ENCODE measurements around the gene TMEM144.

TMEM144 gene

DNA sequence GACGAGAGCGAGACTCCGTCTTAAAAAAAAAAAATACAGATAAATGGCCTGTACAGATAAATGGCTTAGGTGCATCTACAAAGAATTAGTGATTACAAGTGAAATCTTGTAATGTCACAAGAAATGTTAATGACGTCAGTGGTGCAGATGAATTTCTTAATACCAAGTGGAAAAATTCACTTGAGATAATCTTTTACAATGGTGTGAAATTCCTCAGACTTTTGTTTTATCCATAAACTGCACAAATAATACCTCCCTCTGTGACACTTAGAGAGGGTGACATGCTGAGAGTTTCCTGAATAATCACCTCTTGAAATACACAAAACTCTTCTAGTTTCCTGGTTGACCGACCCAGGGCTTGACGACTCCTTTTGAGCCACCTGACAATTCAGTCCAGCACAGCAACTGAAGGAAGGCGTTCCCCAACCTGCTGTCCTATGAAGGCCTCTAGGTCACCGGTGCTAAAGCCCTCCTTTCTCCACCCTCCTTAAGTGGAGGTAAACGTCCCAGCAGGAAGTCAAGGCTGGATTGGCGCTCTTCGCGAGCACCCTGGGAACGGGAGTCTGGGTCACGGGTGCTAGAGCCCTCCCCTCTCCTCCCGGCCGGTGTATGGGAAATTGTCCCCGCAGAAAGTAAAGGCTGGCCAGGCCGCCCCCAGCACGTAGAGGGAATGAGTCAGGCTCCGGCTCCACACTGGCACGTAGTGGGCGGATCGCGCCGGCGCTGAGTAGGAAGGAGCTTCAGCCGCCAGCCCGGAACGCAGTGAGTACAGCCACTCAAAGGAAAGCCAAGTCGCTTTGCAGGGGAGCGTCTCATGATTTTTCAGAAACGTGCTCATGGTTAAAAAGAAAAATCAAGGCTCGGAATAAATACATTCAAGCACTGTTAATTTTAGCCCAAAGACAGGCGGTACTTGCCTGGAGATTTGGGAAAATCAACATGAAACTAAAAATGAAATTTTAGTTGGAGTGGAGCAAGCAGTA lies at the start of gene TMEM144:
Gene TMEM144 (plus strand): TSS at position 662 of the 983 bp plus-strand sequence. CDS start 2,182 bp downstream, outside the sequence.
- DNase-seq, result peak; percentile 61

- DNase-seq, result no peak
Measured at GRCh38 chr4:158161551-158162354, 48.5 kb upstream of the TMEM144 start.

DNA sequence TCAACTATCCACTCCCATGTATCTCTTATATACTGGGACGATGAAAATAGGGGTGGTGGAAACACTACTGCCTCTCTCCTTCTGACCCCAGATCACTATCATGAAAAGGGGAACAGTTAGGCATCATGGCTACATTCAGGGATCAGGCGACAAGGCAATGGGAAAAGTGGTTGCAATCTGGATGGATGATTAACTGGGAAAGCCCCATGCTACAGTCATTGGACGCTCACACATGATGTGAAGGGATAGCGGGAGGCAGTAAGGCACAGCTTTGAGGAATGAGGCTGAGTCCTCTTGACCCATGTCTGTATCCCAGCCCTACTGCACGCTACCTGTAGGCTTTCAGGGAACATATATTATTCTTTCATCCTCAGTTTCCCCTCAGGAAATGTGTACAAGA lies 47.7 kb upstream of the TMEM144 start:
- DNase-seq, result no peak

GRCh38 chr4:158163941-158164767 lies 46.1 kb upstream of the TMEM144 start:
- DNase-seq, result no peak

- DNase-seq, result no peak
Measured at GRCh38 chr4:158164768-158165213, 45.5 kb upstream of the TMEM144 start.

GRCh38 chr4:158166701-158167100 lies 43.6 kb upstream of the TMEM144 start:
- DNase-seq, result no peak

DNA sequence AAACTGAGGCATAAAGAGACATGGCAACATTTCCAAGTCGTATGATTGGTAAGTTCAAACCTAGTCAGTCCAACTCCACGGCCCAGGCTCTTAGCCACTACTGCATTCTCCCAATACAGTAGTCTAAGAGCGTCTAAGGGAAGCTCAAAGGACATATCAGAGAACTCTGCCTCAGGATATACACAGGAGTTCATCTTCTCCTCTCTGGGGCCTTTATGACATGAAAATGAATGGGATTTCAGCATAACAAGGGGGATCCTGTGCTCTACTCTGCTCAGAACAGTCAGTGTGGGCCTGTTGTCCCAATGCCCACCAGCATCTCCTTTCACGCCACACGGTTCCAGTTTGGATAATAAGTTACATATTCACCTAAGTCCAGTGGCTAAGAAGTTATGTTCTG lies 41.7 kb upstream of the TMEM144 start:
- no peak for DNase-seq

- no peak for DNase-seq
Measured at GRCh38 chr4:158169506-158169905, 40.8 kb upstream of the TMEM144 start.

- no peak for DNase-seq
Measured at GRCh38 chr4:158169931-158170690, 40.2 kb upstream of the TMEM144 start.

GRCh38 chr4:158170691-158171561 lies 39.4 kb upstream of the TMEM144 start:
- DNase-seq, result no peak

DNA sequence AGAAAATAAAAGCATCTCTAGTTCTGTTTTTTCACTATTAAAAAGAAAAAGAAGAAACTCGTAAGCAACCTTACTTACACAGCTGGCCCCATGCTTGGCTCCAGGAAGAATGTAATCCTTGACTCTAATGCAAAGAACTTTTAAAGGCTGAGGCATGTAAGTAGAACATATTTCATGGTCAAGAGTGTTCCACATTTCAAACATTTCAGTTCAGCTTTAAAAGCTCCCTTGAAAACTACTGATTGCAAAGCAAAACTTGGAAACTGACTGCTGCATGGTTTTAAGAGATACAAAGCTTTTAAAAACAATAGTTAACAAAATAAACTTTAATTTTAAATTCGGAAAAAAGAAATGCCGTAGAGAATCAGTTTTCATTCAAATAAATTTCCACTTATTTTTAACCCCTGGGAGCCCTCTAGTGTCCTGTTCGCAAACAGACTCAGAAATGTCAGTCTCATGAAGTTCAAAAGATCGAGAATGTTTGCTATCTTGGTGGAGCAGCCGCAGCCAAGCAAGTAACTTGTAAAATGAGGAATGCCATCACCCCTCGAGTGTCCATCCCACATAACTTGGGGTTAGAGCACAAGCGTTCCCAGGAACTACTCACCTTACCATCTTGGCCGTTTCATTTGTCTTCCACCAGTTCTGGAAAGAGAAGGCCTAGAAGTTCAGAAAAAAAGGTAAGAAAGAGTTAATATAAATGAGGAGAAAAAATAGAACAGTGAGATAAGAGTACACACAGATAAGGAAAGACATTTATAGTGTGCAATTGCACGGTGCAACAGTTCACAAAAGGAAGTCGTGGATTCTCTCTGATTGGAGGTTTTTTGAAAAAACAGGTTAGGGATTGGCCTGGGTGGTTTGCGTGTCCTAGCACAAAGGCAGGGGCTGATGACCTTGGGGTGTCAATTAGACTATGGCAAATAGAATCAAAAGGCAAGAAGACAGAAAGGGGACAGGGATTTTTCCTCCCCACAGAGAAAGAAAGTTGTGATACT lies 37.7 kb upstream of the TMEM144 start, which contains the start of gene GASK1B:
Gene GASK1B (minus strand): TSS at position 765 of the 998 bp plus-strand sequence. CDS start 1,650 bp downstream, outside the sequence.
- peak; percentile 16 for DNase-seq

DNA sequence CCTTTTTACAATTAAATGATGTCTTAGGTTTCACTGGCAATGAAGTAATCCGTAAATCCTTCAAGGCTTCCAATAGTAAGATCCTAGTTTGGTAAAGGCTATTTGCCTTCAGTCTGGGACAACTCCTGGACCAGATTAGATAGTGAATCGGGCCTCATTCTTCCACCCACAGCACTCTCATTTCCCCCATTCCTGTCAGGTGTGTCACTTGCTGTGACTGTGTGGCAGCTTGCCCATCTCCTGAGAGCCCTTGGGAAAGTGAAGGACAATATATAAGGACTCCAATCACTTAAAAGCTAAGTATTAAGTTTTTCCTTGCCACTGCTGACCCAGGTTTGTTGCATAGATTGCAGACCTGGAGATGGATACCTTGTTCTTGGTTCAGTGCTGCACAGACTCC lies 34.2 kb upstream of the TMEM144 start:
- no peak for DNase-seq

DNA sequence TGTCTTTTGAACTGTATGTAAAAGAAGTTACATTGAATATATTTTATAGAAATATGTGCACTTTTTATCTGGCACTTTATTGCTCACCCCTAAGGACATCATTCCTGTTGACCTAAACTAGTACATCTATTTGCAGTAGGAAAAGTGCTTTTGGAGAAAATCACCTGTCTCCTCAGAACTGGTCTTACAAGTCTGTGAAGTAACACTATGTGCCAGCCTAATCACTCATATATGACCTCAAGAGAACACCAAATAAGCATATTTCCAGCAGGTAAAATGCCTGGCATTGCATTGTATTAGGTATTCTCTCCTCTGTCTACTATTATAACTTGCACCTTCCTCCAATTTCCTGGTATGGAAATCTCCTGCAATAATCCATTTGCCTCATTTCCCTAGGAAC lies 33.5 kb upstream of the TMEM144 start:
- DNase-seq, result no peak

DNA sequence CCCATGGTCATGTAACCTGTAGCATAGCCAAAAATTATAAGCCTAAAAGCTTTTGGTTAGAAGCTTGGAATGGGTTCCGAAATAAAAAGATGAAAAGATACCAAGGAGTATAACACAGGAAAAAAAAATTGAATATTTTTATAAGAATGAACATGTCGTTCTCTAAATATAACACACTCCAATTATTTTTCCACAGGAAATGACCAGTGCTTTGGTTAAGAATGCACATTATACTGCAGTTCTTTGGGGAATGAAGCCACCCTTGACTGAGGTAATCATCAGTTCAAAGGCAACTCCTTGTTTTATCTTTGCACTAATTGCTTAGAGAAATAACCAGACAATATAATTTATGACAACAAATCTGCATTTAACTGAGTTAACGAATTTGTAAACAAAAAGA lies 30.8 kb upstream of the TMEM144 start:
- DNase-seq, result no peak

- DNase-seq, result no peak
Measured at GRCh38 chr4:158181906-158182305, 28.4 kb upstream of the TMEM144 start.

DNA sequence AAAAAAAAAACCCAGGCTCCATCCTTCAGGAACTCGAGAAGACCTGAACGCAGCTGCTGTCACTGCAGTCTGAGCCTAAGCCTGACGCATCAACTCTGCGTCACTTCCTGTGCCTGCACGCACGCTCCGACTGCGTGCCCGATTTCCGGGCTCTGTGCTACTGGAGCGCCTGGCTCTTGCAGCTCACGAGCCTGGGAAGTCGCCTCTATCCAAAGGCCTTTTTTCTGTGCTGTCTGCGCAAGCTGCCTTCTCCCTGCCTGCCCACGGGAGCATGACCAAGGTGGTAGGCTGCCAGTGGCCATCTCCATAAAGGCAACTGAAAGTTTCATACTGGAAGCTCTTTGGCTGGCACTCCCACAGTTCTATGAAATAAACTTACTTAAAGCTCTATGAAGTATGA lies 27.6 kb upstream of the TMEM144 start:
- DNase-seq, result no peak

GRCh38 chr4:158186815-158187214 lies 23.5 kb upstream of the TMEM144 start:
- DNase-seq, result no peak

DNA sequence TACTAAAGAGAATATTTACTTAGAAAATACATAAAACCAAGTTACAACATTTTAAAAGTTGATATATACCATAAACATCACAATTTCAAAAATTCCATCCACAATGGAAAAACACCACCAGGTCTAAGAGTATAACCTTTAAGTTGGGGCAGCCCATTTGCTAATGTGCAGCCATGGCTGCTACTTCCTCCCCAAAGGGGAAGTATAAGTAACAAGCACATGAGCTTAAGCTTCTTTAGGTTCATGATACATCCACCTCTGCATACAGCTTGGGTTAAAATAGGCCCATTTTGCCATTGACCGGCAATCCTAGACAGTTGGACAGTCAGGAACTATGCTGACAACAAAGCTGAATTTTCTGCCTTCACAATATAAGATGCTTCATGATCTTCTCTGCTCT lies 20.9 kb upstream of the TMEM144 start:
- DNase-seq, result no peak

GRCh38 chr4:158190718-158191117 lies 19.6 kb upstream of the TMEM144 start:
- no peak for DNase-seq

Data from NCI-H345 (cell line).